CD4-positive, alpha-beta T cell treated with Interleukin-6 at 100 ng/mL for 8 hours (primary cell): ENCODE results near the gene MYCBPAP.
A peak's percentile ranks its signal among the peaks of the same experiment; 100 is the strongest.

Experiments
- DNase-seq: peaks from one replicate; pipeline ENCODE4 v3.0.0-alpha.2; 2020; ENCODE audit warnings: mixed read lengths, low spot score

Gene MYCBPAP

GRCh38 chr17:50507871-50508572 lies at the start of gene MYCBPAP:
TSS of gene MYCBPAP (plus strand) at chr17:50508439. CDS start at chr17:50508675, 236 bp downstream.
- peak; percentile 64 for DNase-seq

- DNase-seq, result no peak
Measured at GRCh38 chr17:50458701-50459676, 49.2 kb upstream of the MYCBPAP start.

GRCh38 chr17:50459756-50460155 lies 48.5 kb upstream of the MYCBPAP start:
- DNase-seq, result no peak

GRCh38 chr17:50460831-50461526 lies 47.3 kb upstream of the MYCBPAP start:
- no peak for DNase-seq

GRCh38 chr17:50461550-50462132 lies 46.6 kb upstream of the MYCBPAP start:
- no peak for DNase-seq

- no peak for DNase-seq
Measured at GRCh38 chr17:50462446-50462845, 45.8 kb upstream of the MYCBPAP start.

GRCh38 chr17:50464121-50464520 lies 44.1 kb upstream of the MYCBPAP start:
- DNase-seq, result no peak

GRCh38 chr17:50464736-50465135 lies 43.5 kb upstream of the MYCBPAP start:
- no peak for DNase-seq

GRCh38 chr17:50465171-50465570 lies 43.1 kb upstream of the MYCBPAP start:
- no peak for DNase-seq

GRCh38 chr17:50465635-50466034 lies 42.6 kb upstream of the MYCBPAP start:
- DNase-seq, result no peak

- DNase-seq, result no peak
Measured at GRCh38 chr17:50466371-50467113, 41.7 kb upstream of the MYCBPAP start.

GRCh38 chr17:50467114-50467854 lies 41.0 kb upstream of the MYCBPAP start:
- no peak for DNase-seq

GRCh38 chr17:50467855-50468303 lies 40.4 kb upstream of the MYCBPAP start:
- no peak for DNase-seq

- no peak for DNase-seq
Measured at GRCh38 chr17:50468304-50469207, 39.7 kb upstream of the MYCBPAP start, which contains the start of gene CHAD. TSS of gene CHAD (minus strand) at chr17:50468880. CDS start at chr17:50468813, 67 bp downstream.

- DNase-seq, result no peak
Measured at GRCh38 chr17:50469208-50469605, 39.0 kb upstream of the MYCBPAP start.

GRCh38 chr17:50469671-50470305 lies 38.5 kb upstream of the MYCBPAP start:
- no peak for DNase-seq

GRCh38 chr17:50470426-50470825 lies 37.8 kb upstream of the MYCBPAP start:
- no peak for DNase-seq

- no peak for DNase-seq
Measured at GRCh38 chr17:50471009-50471905, 37.0 kb upstream of the MYCBPAP start.
